ENCODE measurements around the gene GHRH.

Gene GHRH

DNA sequence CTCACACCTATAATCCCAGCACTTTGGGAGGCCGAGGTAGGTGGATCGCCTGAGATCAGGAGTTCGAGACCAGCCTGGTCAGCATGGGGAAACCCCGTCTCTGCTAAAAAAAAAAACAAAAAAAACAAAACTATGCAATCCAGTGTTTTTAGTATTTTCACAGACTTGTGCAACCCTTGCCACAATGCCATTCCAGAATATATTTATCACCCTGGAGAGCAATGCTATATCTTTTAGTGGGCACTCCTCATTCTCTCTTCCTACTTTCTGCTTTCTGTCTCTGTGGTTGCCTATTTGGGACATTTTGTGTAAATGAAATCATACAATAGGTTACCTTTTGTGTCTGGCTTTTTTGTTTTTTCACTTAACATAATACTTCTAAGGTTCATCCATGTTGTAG is 43.2 kb downstream of the GHRH start:
- no peak overlapping the region for H3K4me3 ChIP-seq (ENCODE audit: low read depth, low read length)
- TF ChIP-seq, protein P1, sequence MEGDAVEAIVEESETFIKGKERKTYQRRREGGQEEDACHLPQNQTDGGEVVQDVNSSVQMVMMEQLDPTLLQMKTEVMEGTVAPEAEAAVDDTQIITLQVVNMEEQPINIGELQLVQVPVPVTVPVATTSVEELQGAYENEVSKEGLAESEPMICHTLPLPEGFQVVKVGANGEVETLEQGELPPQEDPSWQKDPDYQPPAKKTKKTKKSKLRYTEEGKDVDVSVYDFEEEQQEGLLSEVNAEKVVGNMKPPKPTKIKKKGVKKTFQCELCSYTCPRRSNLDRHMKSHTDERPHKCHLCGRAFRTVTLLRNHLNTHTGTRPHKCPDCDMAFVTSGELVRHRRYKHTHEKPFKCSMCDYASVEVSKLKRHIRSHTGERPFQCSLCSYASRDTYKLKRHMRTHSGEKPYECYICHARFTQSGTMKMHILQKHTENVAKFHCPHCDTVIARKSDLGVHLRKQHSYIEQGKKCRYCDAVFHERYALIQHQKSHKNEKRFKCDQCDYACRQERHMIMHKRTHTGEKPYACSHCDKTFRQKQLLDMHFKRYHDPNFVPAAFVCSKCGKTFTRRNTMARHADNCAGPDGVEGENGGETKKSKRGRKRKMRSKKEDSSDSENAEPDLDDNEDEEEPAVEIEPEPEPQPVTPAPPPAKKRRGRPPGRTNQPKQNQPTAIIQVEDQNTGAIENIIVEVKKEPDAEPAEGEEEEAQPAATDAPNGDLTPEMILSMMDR (IDR thresholded peaks at IDR 0.05; ENCODE audit: borderline replicate concordance, insufficient read depth, low read depth, low read length) = no peak

DNA sequence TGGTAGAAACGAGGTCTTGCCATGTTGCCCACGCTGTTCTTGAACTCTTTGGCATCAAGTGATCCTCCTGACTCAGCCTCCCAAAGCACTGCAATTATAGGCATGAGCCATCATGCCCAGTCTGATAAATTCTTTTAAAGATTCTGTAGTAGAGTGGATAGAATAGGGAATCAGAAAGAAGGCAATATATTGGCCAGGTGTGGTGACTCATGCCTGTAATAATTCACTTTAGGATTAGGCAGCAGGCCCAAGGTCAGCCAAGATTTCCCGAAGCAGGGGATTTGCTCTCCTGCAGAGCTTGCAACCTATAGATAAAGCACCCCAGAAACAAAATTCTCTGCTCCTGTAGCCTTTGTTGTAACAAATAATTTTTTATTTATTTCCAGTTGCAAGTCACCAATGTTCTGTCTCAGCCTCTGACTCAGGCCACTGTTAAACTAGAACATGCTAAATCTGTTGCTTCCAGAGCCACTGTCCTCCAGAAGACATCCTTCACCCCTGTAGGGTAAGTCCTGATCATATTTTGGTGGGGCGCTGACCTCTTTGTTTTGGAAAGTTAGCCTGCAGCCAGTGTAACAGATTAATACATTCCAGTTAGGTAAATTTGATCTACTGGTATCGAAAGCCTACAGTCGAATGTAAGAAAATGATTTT is 51.8 kb downstream of the GHRH start:
- no peak overlapping the region for H3K4me3 ChIP-seq (ENCODE audit: low read depth, low read length)
- TF ChIP-seq, protein P1 (IDR thresholded peaks at IDR 0.05; ENCODE audit: borderline replicate concordance, insufficient read depth, low read depth, low read length) = no peak

DNA sequence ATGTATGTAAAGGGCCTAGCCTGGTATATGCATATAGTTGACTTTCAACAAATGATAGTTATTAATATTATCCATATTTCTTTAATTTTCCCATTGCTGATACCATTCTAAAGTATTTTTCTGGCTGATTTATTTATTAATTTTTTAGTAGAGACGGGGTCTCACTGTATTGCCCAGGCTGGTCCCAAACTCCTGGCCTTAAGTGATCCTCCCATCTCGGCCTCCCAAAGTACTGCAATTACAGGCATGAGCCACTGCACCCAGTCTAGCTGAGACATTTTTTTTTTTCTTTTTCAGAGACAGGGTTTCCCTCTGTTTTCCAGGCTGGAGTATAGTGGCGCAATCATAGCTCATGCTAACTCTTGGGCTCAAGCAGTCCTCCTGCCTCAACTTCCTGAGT is 52.4 kb downstream of the GHRH start:
- TF ChIP-seq, protein P1 (IDR thresholded peaks at IDR 0.05; ENCODE audit: borderline replicate concordance, insufficient read depth, low read depth, low read length) = no peak

DNA sequence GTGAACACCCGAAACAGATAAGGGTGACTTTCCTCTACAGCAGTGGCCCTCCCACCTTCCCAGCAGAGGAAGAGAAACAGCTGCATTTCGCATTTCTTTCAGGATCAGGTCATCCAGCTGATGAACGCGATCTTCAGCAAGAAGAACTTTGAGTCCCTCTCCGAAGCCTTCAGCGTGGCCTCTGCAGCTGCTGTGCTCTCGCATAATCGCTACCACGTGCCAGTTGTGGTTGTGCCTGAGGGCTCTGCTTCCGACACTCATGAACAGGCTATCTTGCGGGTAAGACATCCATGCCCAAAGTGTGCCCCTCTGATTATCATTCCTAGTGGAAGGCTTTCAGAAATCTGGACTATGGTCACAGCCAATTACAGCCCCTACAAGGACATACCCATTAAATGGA is 54.4 kb downstream of the GHRH start:
- no peak overlapping the region for H3K4me3 ChIP-seq (ENCODE audit: low read depth, low read length)
- TF ChIP-seq, protein P1 (IDR thresholded peaks at IDR 0.05; ENCODE audit: borderline replicate concordance, insufficient read depth, low read depth, low read length) = no peak

More for the DNA sequence above, 52.4 kb downstream of the GHRH start:
- H3K4me3 ChIP-seq (ENCODE audit: low read depth, low read length) = no peak overlapping the region

DNA sequence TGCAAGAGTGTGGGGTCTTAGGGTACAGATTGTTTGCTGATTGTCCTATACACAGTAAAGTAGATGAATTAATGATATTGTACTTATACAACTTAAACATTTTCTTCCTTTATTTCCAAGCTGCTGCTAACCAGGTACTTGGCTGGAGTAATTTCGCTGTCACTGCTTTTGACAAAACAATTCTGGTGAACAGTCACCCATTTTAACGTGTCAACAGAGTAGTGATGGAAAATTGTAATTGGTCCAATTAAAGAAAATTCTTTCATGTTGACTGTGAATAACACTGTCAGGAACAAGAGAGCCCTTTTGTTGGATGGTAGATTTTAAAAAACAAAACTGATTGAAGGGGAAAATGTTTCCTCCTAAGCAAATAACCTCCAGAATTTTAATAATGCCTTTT is 55.8 kb downstream of the GHRH start:
- H3K4me3 ChIP-seq (ENCODE audit: low read depth, low read length) = no peak overlapping the region
- TF ChIP-seq, protein P1 (IDR thresholded peaks at IDR 0.05; ENCODE audit: borderline replicate concordance, insufficient read depth, low read depth, low read length) = no peak

DNA sequence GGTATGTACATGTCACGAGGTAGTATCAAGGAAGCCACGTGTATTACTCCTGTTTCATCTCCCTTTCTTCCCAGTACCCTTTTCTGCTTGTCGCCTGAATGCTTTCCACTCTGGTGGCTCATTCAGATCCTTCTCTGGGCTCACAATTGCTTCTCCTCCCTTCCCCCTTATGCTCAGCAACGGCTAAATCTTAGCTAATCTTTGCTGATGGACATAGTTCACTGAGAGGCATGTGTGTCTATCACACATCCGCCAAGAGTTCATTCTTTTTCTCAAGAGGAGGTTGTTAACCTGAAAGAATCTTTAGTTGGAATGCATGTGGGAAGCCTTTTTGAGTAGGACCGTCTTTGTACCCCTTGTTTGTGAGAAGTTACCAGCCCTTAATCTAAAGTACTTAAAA is 56.5 kb downstream of the GHRH start:
- TF ChIP-seq, protein P1 (IDR thresholded peaks at IDR 0.05; ENCODE audit: borderline replicate concordance, insufficient read depth, low read depth, low read length) = no peak
- no peak overlapping the region for H3K4me3 ChIP-seq (ENCODE audit: low read depth, low read length)

DNA sequence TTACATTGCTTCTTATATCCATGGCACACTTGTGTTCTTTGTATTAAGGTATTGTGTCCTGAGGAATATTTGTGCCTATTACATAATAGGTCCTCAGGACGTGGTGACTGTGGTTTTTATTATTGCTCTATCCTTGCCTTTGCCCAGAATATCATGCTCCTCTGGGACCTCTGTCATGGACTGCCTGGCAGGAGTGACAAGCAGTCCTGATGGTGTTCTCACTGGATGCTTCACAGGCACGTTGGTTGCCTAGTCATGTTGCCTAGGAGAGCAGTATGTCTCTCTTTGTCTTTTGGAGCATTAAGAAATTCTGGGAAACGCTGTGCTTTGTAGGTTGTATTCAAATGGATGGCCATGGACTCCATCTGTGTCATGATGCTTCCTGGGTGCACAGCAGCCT is 57.6 kb downstream of the GHRH start:
- no peak overlapping the region for H3K4me3 ChIP-seq (ENCODE audit: low read depth, low read length)
- TF ChIP-seq, protein P1 (IDR thresholded peaks at IDR 0.05; ENCODE audit: borderline replicate concordance, insufficient read depth, low read depth, low read length) = no peak
